ENCODE results near the gene CRNN. TPM values are rescaled to one million over a fixed set of nuclear protein-coding genes. Genes with fewer than 3 reads are reported as not detected.

The CRNN gene
- total RNA-seq, 1 donor from 2014 or later, result not detected

DNA sequence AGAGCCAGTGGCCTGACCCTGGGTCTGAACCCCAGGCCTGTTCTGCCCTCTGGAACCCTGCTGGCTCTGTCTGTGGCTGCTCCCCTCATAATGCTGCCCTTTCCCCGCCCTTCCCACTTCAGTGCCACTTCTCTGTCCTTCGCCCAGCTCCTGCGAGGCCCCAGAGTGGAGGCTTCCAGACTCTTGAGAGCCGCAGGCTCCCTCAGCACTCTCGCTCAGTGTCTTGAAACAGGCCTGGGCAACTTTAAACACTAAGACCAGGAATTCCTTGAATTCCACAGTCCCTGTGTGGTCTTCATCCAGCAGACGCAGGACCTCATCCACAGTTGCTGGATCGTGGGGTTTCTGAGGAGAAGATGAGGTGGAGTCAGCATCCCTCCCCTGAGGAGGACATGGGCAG lies 3.5 kb downstream of the CRNN start:
- DNase-seq (ENCODE audit: low spot score), result no peak
- Mint-ChIP-seq H3K9me3 (ENCODE audit: low read depth) (peaks cover 10% of the 10 kb centered on the region), H3K27ac (ENCODE audit: unreplicated experiment) (no peak overlapping the region), H3K4me1 (ENCODE audit: low read depth) (no peaks in the 10 kb centered on the region), H3K4me3 (ENCODE audit: unreplicated experiment) (no peak overlapping the region), H3K27me3 (ENCODE audit: low read depth) (no peaks in the 10 kb centered on the region), H3K36me3 (ENCODE audit: low read depth) (no peaks in the 10 kb centered on the region)
- TF ChIP-seq, protein P1, sequence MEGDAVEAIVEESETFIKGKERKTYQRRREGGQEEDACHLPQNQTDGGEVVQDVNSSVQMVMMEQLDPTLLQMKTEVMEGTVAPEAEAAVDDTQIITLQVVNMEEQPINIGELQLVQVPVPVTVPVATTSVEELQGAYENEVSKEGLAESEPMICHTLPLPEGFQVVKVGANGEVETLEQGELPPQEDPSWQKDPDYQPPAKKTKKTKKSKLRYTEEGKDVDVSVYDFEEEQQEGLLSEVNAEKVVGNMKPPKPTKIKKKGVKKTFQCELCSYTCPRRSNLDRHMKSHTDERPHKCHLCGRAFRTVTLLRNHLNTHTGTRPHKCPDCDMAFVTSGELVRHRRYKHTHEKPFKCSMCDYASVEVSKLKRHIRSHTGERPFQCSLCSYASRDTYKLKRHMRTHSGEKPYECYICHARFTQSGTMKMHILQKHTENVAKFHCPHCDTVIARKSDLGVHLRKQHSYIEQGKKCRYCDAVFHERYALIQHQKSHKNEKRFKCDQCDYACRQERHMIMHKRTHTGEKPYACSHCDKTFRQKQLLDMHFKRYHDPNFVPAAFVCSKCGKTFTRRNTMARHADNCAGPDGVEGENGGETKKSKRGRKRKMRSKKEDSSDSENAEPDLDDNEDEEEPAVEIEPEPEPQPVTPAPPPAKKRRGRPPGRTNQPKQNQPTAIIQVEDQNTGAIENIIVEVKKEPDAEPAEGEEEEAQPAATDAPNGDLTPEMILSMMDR (IDR thresholded peaks at IDR 0.05), result no peak

DNA sequence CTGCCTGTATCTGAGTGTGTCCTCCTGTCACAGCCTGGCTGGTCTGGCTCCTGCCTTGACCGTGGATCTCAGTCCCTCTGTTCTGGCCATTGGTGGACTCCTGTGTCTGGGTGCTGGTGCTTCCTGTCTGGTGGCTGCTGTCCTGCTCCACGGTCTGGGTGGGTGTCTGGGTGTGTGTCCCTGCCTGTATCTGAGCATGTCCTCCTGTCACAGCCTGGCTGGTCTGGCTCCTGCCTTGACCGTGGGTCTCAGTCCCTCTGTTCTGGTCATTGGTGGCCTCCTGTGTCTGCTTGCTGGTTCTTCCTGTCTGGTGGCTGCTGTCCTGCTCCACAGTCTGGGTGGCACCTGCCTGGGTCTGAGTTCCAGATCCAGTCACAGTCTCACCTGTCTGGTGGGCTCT lies 4.0 kb downstream of the CRNN start:
- H3K4me1 Mint-ChIP-seq (ENCODE audit: low read depth), result no peaks in the 10 kb centered on the region
- TF ChIP-seq, protein P1 (IDR thresholded peaks at IDR 0.05), result no peak
- H3K9me3 Mint-ChIP-seq (ENCODE audit: low read depth), result peaks cover 7% of the 10 kb centered on the region
- no peaks in the 10 kb centered on the region for H3K36me3 Mint-ChIP-seq (ENCODE audit: low read depth)
- no peak overlapping the region for H3K27ac Mint-ChIP-seq (ENCODE audit: unreplicated experiment)
- no peak for DNase-seq (ENCODE audit: low spot score)
- H3K27me3 Mint-ChIP-seq (ENCODE audit: low read depth), result no peaks in the 10 kb centered on the region
- H3K4me3 Mint-ChIP-seq (ENCODE audit: unreplicated experiment), result no peak overlapping the region

DNA sequence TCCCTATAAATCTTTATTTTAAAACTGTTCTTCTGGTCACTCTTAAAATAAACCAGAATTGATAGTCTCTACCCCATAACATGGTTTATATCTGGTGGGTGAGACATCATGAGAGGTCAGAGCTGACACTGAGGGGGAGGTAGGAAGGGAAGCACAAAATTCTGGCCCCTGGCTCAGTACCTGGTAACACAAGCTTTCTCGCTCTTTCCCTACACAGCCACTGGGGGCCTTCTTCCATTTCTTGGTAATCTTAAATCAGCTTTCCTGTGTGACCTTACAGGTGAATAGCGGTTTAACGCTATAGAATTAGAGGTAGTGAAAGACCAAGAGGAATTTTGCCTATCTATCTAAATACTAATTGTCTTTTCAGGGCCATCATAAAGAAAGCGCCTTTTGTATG lies 5.4 kb downstream of the CRNN start:
- peaks cover 7% of the 10 kb centered on the region for H3K9me3 Mint-ChIP-seq (ENCODE audit: low read depth)
- TF ChIP-seq, protein P1 (IDR thresholded peaks at IDR 0.05), result no peak

DNA sequence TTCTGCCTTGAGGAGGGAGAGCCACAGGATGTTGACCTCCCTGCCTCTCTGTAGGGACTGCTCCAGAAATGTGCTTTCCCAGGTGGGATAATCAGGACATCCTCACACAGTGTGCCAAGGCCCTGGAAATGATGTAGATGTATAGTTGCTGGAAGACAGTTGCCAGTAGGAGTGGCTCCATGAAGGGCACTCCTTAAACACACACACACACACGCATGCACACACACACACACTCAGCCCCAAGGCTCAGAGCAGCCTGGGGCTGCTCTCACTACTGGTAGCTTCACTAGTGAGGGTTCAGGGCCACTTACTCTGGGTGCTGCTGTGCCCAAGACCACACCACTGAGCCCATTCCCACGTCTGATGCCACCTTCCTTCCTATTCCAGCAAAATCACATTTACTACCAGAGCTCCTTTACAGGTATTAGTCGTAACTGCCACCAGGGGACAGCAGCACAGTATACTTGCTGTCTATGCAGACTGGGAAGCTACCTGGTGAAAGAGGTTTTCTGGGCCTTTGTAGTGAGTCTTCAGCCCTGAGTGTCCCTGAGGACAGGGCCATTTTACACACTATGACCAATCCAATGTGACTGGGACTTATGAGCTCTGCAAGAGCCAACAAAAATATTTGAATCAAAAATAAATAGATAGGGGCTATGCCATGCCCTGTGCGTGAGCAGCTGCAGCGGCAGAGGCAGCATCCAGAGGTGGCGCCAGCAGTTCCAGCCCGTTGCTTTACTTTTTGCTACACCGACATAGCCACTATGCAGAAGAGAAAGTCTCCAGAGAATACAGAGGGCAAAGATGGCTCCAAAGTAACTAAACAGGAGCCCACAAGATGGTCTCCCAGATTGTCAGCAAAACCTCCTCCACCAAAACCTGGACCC lies 15.0 kb downstream of the CRNN start:
- no peak for DNase-seq (ENCODE audit: low spot score)
- H3K36me3 Mint-ChIP-seq (ENCODE audit: low read depth), result no peaks in the 10 kb centered on the region
- TF ChIP-seq, protein P1 (IDR thresholded peaks at IDR 0.05), result no peak
- no peak overlapping the region for H3K4me3 Mint-ChIP-seq (ENCODE audit: unreplicated experiment)
- no peaks in the 10 kb centered on the region for H3K27me3 Mint-ChIP-seq (ENCODE audit: low read depth)
- H3K9me3 Mint-ChIP-seq (ENCODE audit: low read depth), result peaks cover 4% of the 10 kb centered on the region
- no peak overlapping the region for H3K27ac Mint-ChIP-seq (ENCODE audit: unreplicated experiment)
- H3K4me1 Mint-ChIP-seq (ENCODE audit: low read depth), result no peaks in the 10 kb centered on the region

More for the DNA sequence above, 5.4 kb downstream of the CRNN start:
- Mint-ChIP-seq H3K4me3 (ENCODE audit: unreplicated experiment) (no peak overlapping the region), H3K27ac (ENCODE audit: unreplicated experiment) (no peak overlapping the region), H3K4me1 (ENCODE audit: low read depth) (no peaks in the 10 kb centered on the region), H3K27me3 (ENCODE audit: low read depth) (no peaks in the 10 kb centered on the region), H3K36me3 (ENCODE audit: low read depth) (no peaks in the 10 kb centered on the region)
- DNase-seq (ENCODE audit: low spot score), result no peak

DNA sequence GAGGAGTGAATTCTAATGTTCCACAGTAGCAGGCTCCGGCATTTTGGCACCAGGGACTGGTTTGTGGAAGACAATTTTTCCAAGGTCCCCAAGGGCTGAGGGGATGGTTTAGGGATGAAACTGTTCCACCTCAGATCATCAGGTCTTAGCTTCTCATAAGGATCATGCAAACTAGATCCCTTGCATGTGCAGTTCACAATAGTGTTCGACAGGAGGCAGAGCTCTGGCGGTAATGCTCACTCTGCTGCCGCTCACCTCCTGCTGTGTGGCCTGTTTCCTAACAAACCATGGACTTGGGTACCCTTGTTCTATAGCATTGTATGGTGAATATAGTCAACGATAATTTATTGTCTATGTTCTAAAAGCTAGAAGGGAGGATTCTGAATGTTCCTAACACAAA lies 16.6 kb downstream of the CRNN start:
- Mint-ChIP-seq H3K27ac (ENCODE audit: unreplicated experiment) (no peak overlapping the region), H3K36me3 (ENCODE audit: low read depth) (no peaks in the 10 kb centered on the region), H3K9me3 (ENCODE audit: low read depth) (peaks cover 4% of the 10 kb centered on the region), H3K27me3 (ENCODE audit: low read depth) (no peaks in the 10 kb centered on the region), H3K4me3 (ENCODE audit: unreplicated experiment) (no peak overlapping the region), H3K4me1 (ENCODE audit: low read depth) (no peaks in the 10 kb centered on the region)
- DNase-seq (ENCODE audit: low spot score), result no peak
- TF ChIP-seq, protein P1 (IDR thresholded peaks at IDR 0.05), result no peak

Measured in chondrocyte (in vitro differentiated cells).